Measurements from ENCODE around the gene APOM. TPM values are rescaled to one million over a fixed set of nuclear protein-coding genes. Genes with fewer than 3 reads are reported as not detected.

APOM gene
- total RNA-seq, 4 donors from 2014 or later: 2.2 to 5.5 TPM; not detected in 2

DNA sequence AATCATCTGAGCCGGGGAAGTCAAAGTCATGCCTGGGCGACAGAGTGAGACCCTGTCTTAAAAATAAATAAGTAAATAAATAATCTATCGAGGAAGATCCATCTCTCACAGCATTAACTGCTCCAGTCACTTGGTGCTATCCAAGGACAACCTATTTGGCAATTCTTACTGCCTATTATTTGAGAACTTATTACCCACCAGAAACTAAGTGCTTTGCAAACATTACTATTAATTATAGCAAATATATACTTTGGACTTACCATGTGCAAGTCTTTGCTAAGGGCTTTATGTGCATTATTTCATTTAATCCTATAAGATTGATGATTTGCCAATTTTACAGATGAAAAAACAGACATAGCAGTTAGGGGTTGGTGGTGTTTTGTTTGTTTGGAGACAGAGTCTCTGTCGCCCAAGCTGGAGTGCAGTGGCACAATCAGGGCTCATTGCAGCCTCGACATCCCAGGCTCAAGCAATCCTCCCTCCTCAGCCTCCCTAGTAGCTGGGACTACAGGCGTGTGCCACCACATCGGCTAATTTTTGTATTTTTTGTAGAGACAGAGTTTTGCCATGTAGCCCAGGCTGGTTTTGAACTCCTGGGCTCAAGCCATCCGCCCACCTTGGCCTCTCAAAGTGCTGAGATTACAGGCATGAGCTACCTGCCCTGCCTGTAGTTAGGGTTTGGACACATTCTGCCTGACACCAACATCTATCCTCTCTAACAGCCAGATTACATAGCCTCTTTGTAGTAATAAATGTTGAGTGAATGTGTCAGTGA lies 933 bp upstream of the APOM start:
- intact Hi-C loops (cut with DNase I; ENCODE audit: low total_unique reads): loop anchor here (5.0 kb wide), 1 partner anchor 498 kb away; the partner anchor contains the start of genes PPT2 and PRRT1
- H3K4me3 ChIP-seq: no peak overlapping the region
- H3K27ac ChIP-seq: no peak overlapping the region
- TF ChIP-seq, protein P1, sequence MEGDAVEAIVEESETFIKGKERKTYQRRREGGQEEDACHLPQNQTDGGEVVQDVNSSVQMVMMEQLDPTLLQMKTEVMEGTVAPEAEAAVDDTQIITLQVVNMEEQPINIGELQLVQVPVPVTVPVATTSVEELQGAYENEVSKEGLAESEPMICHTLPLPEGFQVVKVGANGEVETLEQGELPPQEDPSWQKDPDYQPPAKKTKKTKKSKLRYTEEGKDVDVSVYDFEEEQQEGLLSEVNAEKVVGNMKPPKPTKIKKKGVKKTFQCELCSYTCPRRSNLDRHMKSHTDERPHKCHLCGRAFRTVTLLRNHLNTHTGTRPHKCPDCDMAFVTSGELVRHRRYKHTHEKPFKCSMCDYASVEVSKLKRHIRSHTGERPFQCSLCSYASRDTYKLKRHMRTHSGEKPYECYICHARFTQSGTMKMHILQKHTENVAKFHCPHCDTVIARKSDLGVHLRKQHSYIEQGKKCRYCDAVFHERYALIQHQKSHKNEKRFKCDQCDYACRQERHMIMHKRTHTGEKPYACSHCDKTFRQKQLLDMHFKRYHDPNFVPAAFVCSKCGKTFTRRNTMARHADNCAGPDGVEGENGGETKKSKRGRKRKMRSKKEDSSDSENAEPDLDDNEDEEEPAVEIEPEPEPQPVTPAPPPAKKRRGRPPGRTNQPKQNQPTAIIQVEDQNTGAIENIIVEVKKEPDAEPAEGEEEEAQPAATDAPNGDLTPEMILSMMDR (IDR thresholded peaks at IDR 0.05): no peak
- TF ChIP-seq EP300 (IDR thresholded peaks at IDR 0.05; ENCODE audit: low read depth) (no peak), POLR2AphosphoS5 (IDR thresholded peaks at IDR 0.05) (no peak), POLR2A (IDR thresholded peaks at IDR 0.05) (no peak)
- no peak for DNase-seq
- H3K27me3 ChIP-seq: no peaks in the 10 kb centered on the region
- H3K4me1 ChIP-seq: peaks cover 20 to 62% (median 41%) of the 10 kb centered on the region in 4 donors
- peaks cover 0 to 7% (median 0%) of the 10 kb centered on the region in 4 donors for H3K36me3 ChIP-seq
- in situ Hi-C loops (cut with MboI; ENCODE audit: low pct_ligation_motif_present in 1 of 4, low pct_unique_long_range_greater_than_20kb in 1 of 4, low sequenced_read_pairs in 3 of 4): no loop called here
- no peaks in the 10 kb centered on the region for H3K9me3 ChIP-seq
- 88 to 91% methylated on average over 3 to 8 of the region's 8 CpGs for WGBS, 2 donors (ENCODE audit: low coverage in 1 of 2)

DNA sequence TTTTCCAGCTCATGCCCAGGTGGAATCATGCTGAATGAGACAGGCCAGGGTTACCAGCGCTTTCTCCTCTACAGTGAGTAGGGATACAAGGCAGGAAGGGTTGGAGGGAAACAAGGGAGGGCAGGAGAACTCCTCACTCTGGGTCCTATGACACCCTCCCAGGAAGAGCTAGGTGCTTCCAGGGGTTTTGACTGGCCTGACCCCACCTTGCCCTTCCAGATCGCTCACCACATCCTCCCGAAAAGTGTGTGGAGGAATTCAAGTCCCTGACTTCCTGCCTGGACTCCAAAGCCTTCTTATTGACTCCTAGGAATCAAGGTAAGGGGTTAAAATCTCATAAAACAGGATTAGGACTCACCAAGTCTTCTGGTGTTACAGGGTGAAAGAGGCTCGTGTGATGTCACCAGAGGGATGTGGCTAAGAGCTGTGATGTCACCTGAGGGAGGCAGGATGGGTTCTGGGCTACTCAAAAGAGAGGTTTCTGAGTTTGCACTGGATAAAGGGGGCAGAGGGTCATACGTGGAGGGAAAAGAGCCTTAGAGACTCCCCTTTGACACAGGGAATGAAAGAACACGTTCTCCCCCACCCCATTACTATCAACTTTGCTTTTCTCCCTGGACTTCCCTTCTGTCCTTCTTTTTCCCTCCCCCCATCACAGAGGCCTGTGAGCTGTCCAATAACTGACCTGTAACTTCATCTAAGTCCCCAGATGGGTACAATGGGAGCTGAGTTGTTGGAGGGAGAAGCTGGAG lies 1.9 kb downstream of the APOM start:
- H3K9me3 ChIP-seq: no peaks in the 10 kb centered on the region
- no peak overlapping the region for H3K27ac ChIP-seq
- H3K27me3 ChIP-seq: no peaks in the 10 kb centered on the region
- 69 to 70% methylated on average over 4 to 6 of the region's 6 CpGs for WGBS, 2 donors (ENCODE audit: low coverage in 1 of 2)
- H3K4me3 ChIP-seq: no peak overlapping the region
- no peak for DNase-seq
- intact Hi-C loops (cut with DNase I; ENCODE audit: low total_unique reads): no loop called here
- no peak for TF ChIP-seq POLR2A (IDR thresholded peaks at IDR 0.05)
- TF ChIP-seq POLR2AphosphoS5 (IDR thresholded peaks at IDR 0.05): no peak
- TF ChIP-seq EP300 (IDR thresholded peaks at IDR 0.05; ENCODE audit: low read depth): no peak
- TF ChIP-seq, protein P1 (IDR thresholded peaks at IDR 0.05): no peak
- in situ Hi-C loops (cut with MboI; ENCODE audit: low pct_ligation_motif_present in 1 of 4, low pct_unique_long_range_greater_than_20kb in 1 of 4, low sequenced_read_pairs in 3 of 4): no loop called here
- H3K36me3 ChIP-seq: peaks cover 0 to 5% (median 0%) of the 10 kb centered on the region in 4 donors
- peaks cover 18 to 64% (median 39%) of the 10 kb centered on the region in 4 donors for H3K4me1 ChIP-seq

DNA sequence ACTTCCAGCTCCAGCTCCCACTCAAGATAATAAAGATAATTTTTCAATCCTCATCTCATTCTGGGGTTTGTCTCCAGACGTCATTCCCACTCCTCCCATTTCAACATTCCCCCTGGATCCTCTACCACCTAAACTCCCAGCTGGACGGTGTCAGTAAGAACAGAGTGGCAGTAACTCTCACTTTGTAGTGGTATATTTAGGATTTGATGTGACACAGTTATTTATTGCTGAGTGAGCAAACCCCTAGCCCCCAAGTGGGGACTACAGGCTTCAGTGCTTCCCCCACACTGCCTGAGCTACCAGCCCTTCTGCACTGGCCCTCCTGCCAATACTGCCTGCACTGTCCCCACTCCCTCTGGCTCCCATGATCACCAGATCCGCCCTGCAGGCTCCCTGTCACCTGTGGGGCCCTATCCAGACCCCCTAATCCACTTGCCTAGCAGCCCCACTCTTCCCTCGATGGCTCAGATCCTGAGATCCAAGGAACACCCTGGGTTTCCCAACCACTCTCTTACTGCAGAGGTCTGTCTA lies 2.5 kb downstream of the APOM start:
- TF ChIP-seq EP300 (IDR thresholded peaks at IDR 0.05; ENCODE audit: low read depth) (no peak), POLR2A (IDR thresholded peaks at IDR 0.05) (no peak)
- TF ChIP-seq, protein P1 (IDR thresholded peaks at IDR 0.05): no peak

More for the DNA sequence above, 2.5 kb downstream of the APOM start:
- H3K4me3 ChIP-seq: peak overlapping the region in 1 of 4 donors; percentile 14
- WGBS, 2 donors (ENCODE audit: low coverage in 1 of 2): 45 to 81% methylated on average over 2 to 4 of the region's 4 CpGs
- intact Hi-C loops (cut with DNase I; ENCODE audit: low total_unique reads): no loop called here
- in situ Hi-C loops (cut with MboI; ENCODE audit: low pct_ligation_motif_present in 1 of 4, low pct_unique_long_range_greater_than_20kb in 1 of 4, low sequenced_read_pairs in 3 of 4): no loop called here
- peaks cover 23 to 70% (median 38%) of the 10 kb centered on the region in 4 donors for H3K4me1 ChIP-seq
- H3K36me3 ChIP-seq: peaks cover 0 to 6% (median 0%) of the 10 kb centered on the region in 4 donors
- no peak for DNase-seq
- H3K9me3 ChIP-seq: no peaks in the 10 kb centered on the region
- no peaks in the 10 kb centered on the region for H3K27me3 ChIP-seq
- H3K27ac ChIP-seq: no peak overlapping the region

Data from transverse colon (tissue), 4 donors.